Stimulated activated effector memory CD8-positive, alpha-beta T cell treated with anti-CD3 and anti-CD28 coated beads, Interleukin-12 subunit alpha, Interleukin-12 subunit beta, amount 100 ng/mL, for 72 hours (primary cell): ENCODE measurements around the gene RGL1.

Source experiments
- ATAC-seq: fragments of 150-1000 bp; cut with Tn5 transposase; 2 replicates; pipeline ENCODE4 v1.10.0; 2021
- DNase-seq, 2 donors: peaks; one replicate each; pipeline ENCODE4 v3.0.0; 2021 to 2022; ENCODE audit warnings: low spot score in 2 of 2
- H3K27ac Mint-ChIP-seq: one replicate; pipeline ENCODE4 v1.8.0; 2022; ENCODE audit warnings: mild to moderate bottlenecking, mixed read lengths
- H3K36me3 Mint-ChIP-seq: one replicate; pipeline ENCODE4 v1.8.0; 2022; ENCODE audit warnings: mild to moderate bottlenecking, mixed read lengths
- H3K4me1 Mint-ChIP-seq: one replicate; pipeline ENCODE4 v1.8.0; 2022; ENCODE audit warnings: mixed read lengths
- H3K4me3 Mint-ChIP-seq: one replicate; pipeline ENCODE4 v1.8.0; 2022; ENCODE audit warnings: mild to moderate bottlenecking, mixed read lengths
- H3K9me3 Mint-ChIP-seq: one replicate; pipeline ENCODE4 v1.8.0; 2022; ENCODE audit warnings: mixed read lengths

Gene RGL1

GRCh38 chr1:183968386-183968785 lies 163.5 kb downstream of the RGL1 start:
- peak; percentile 42 for ATAC-seq
- Mint-ChIP-seq H3K36me3 (peaks cover 9% of the 10 kb centered on the region), H3K4me1 (peaks cover 34% of the 10 kb centered on the region), H3K4me3 (peak overlapping the region; percentile 6), H3K9me3 (no peaks in the 10 kb centered on the region), H3K27ac (peak overlapping the region; percentile 52)
- no peak for DNase-seq

GRCh38 chr1:183970516-183971300 lies 165.8 kb downstream of the RGL1 start:
- ATAC-seq, result no peak
- no peak for DNase-seq
- Mint-ChIP-seq H3K4me3 (no peak overlapping the region), H3K9me3 (no peaks in the 10 kb centered on the region), H3K4me1 (peaks cover 26% of the 10 kb centered on the region), H3K36me3 (peaks cover 2% of the 10 kb centered on the region), H3K27ac (no peak overlapping the region)

- Mint-ChIP-seq H3K9me3 (no peaks in the 10 kb centered on the region), H3K27ac (no peak overlapping the region), H3K4me1 (no peaks in the 10 kb centered on the region), H3K36me3 (no peaks in the 10 kb centered on the region), H3K4me3 (no peak overlapping the region)
- ATAC-seq (no peak), DNase-seq (no peak)
Measured at GRCh38 chr1:183975651-183976050, 170.7 kb downstream of the RGL1 start.

- H3K9me3 Mint-ChIP-seq, result no peaks in the 10 kb centered on the region
- H3K27ac Mint-ChIP-seq, result no peak overlapping the region
- no peak overlapping the region for H3K4me3 Mint-ChIP-seq
- DNase-seq, result no peak
- ATAC-seq, result no peak
- no peaks in the 10 kb centered on the region for H3K36me3 Mint-ChIP-seq
- H3K4me1 Mint-ChIP-seq, result no peaks in the 10 kb centered on the region
Measured at GRCh38 chr1:183977717-183978116, 172.8 kb downstream of the RGL1 start.
